NB4 (cell line): Measurements from ENCODE around the gene GLCE.

ENCODE experiments used
- CTCF ChIP-seq: IDR thresholded peaks from one replicate; pipeline ENCODE4 v1.5.1; 2012; ENCODE audit warnings: low read depth, low read length
- MYC ChIP-seq: IDR thresholded peaks from 2 replicates; pipeline ENCODE4 v1.6.1; 2011; ENCODE audit warnings: low read depth, low read length
- POLR2A ChIP-seq: IDR thresholded peaks from 2 replicates; pipeline ENCODE4 v1.6.1; 2011; ENCODE audit warnings: mild to moderate bottlenecking; ENCODE audit not compliant: insufficient read length; ENCODE audit errors: extremely low read depth

- TF ChIP-seq POLR2A (no peak), CTCF (no peak), MYC (no peak)
Observed at GRCh38 chr15:69275933-69276560, 115.6 kb downstream of the GLCE start.
